ENCODE measurements around the gene C2orf66. TPM values are rescaled to one million over a fixed set of nuclear protein-coding genes. Genes with fewer than 3 reads are reported as not detected.

C2orf66 gene
- total RNA-seq, 1 experiment from 2014 or later: not detected

DNA sequence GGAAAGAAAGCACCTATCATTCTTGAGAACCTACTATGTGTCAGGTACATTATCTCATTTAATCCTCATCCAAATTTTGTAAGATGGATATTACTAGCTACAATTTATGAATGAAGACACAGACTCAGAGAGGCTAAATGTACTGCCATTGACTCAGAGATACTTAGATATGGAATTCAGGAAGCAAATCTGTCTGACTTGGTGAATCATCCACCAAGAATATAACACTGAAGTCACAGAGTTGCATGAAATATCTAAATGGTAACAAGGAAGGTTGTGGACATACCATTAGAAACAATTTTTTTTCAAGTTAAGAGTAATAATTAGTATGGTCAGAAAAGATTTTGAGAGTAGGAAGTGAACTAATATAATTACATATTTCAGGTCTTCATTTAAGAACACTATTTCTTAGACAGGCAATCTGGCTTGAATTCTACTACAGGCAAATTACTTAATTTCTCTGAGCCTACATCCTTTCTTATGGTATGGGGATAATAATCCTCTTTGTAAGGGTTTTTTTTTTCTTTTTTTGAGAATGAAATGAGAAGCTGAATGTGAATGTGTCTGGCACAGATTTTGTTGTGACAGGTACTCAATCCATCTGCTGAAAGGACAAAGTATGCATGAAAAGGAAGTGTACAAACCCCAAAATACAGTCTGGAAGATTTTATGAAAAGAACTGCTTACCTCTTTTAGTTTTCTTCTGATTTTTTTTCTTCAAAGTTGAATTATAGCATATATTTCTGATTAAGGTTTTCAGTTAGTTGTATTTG lies 14.8 kb upstream of the C2orf66 start:
- Histone ChIP-seq H3K79me2 (ENCODE audit: insufficient read depth, low read length) (no peaks in the 10 kb centered on the region), H3K27me3 (ENCODE audit: insufficient read depth, low read length) (no peaks in the 10 kb centered on the region), H2AFZ (ENCODE audit: low read depth, low read length, poor library complexity, severe bottlenecking) (no peak overlapping the region), H3K9me3 (ENCODE audit: control insufficient read depth in 1 of 2, insufficient read depth in 1 of 2, low read depth in 1 of 2, low read length in 2 of 2) (no peaks in the 10 kb centered on the region), H3K4me2 (ENCODE audit: low read length) (peak overlapping the region; percentile 24; the same call in 1 of the 2 replicates), H3K9ac (ENCODE audit: low read length) (no peak overlapping the region), H3K36me3 (ENCODE audit: control insufficient read depth in 1 of 2, insufficient read depth in 2 of 2, low read length in 2 of 2) (no peaks in the 10 kb centered on the region), H3K9me2 (ENCODE audit: insufficient read depth) (no peaks in the 10 kb centered on the region), H3K4me3 (replicated peaks in 1 of 2; ENCODE audit: low read depth in 1 of 2, low read length in 2 of 2) (no peak overlapping the region), H3K27ac (ENCODE audit: low read depth, low read length) (no peak overlapping the region), H3K4me1 (ENCODE audit: control insufficient read depth in 1 of 2, insufficient read depth in 2 of 2, low read length in 2 of 2) (peaks cover 0 to 8% of the 10 kb centered on the region in 2 experiments; a peak in 2 of 4 replicates), H4K20me1 (ENCODE audit: insufficient read depth) (no peaks in the 10 kb centered on the region)
- POLR2A ChIA-PET: no interaction called here
- RAD21 ChIA-PET (ENCODE audit: low non-redundant PET in 1 of 2, low total read pairs in 2 of 2, uncharacterized antibody in 2 of 2, unreplicated experiment in 2 of 2): no interaction called here
- CTCF ChIA-PET: no interaction called here
- ATAC-seq (no peak), DNase-seq (ENCODE audit: low read depth, low spot score) (no peak)
- no TSS peak for BruUV-seq (replicated peaks)
- intact Hi-C loops (cut with micrococcal nuclease): no loop called here
- TF ChIP-seq, protein P1, sequence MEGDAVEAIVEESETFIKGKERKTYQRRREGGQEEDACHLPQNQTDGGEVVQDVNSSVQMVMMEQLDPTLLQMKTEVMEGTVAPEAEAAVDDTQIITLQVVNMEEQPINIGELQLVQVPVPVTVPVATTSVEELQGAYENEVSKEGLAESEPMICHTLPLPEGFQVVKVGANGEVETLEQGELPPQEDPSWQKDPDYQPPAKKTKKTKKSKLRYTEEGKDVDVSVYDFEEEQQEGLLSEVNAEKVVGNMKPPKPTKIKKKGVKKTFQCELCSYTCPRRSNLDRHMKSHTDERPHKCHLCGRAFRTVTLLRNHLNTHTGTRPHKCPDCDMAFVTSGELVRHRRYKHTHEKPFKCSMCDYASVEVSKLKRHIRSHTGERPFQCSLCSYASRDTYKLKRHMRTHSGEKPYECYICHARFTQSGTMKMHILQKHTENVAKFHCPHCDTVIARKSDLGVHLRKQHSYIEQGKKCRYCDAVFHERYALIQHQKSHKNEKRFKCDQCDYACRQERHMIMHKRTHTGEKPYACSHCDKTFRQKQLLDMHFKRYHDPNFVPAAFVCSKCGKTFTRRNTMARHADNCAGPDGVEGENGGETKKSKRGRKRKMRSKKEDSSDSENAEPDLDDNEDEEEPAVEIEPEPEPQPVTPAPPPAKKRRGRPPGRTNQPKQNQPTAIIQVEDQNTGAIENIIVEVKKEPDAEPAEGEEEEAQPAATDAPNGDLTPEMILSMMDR (IDR thresholded peaks at IDR 0.05 in 2 of 3, conservative IDR thresholded peaks at IDR 0.05 in 1 of 3; ENCODE audit: borderline replicate concordance in 1 of 3, insufficient read depth in 1 of 3, low read depth in 2 of 3, low read length in 2 of 3): no peak
- TF ChIP-seq EZH2phosphoT487 (IDR thresholded peaks at IDR 0.05; ENCODE audit: borderline replicate concordance): no peak
- no peak for TF ChIP-seq EZH2 (IDR thresholded peaks at IDR 0.05)
- no peak for TF ChIP-seq SRF (IDR thresholded peaks at IDR 0.05; ENCODE audit: low read depth)
- TF ChIP-seq EGR1 (IDR thresholded peaks at IDR 0.05; ENCODE audit: low read depth): no peak
- no peak for TF ChIP-seq ZNF274 (IDR thresholded peaks at IDR 0.05; ENCODE audit: low read depth, low read length)
- TF ChIP-seq CBX3 (IDR thresholded peaks at IDR 0.05; ENCODE audit: low read depth): peak; percentile 12; the same call in 1 of the 2 replicates
- no peak for TF ChIP-seq REST (IDR thresholded peaks at IDR 0.05; ENCODE audit: low read depth)
- no peak for TF ChIP-seq SP1 (IDR thresholded peaks at IDR 0.05; ENCODE audit: low read depth)
- no peak for TF ChIP-seq ZFX (IDR thresholded peaks at IDR 0.05)
- no peak for TF ChIP-seq CEBPB (IDR thresholded peaks at IDR 0.05; ENCODE audit: low read depth)
- TF ChIP-seq FOSL1 (IDR thresholded peaks at IDR 0.05; ENCODE audit: low read depth): peak; percentile 36; the same call in 1 of the 2 replicates
- peak; percentile 43 for TF ChIP-seq JUND (IDR thresholded peaks at IDR 0.05)
- no peak for TF ChIP-seq POLR2AphosphoS5 (IDR thresholded peaks at IDR 0.05; ENCODE audit: low read depth, low read length)

All from HCT116 (cell line).